ENCODE measurements around the gene STRN3.
"Not testable (repeated sequence)": the region's sequence is repeated elsewhere in the genome, so short reads cannot be mapped to it uniquely, and the experiment has no call there.

The STRN3 gene

DNA sequence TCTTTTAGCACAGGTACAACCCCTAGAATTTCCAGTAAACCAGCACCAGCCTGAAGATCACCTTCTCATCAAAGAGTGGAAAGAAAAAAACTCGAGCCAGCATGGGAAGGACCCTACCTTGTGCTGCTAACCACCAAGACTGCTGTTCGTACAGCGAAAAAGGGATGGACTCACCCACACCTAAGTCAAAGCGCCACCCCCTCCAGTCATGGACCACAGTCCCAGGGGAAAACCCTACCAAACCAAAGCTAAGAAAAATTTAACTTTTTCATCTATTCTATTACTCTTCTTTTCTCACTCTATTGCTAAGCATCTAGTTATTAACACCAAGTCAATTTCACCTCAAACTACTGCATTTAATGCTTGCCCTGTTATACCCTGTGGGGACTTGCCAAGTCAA is 56.4 kb downstream of the STRN3 start:
- not testable (repeated sequence) for DNase-seq (ENCODE audit: low read depth)

DNA sequence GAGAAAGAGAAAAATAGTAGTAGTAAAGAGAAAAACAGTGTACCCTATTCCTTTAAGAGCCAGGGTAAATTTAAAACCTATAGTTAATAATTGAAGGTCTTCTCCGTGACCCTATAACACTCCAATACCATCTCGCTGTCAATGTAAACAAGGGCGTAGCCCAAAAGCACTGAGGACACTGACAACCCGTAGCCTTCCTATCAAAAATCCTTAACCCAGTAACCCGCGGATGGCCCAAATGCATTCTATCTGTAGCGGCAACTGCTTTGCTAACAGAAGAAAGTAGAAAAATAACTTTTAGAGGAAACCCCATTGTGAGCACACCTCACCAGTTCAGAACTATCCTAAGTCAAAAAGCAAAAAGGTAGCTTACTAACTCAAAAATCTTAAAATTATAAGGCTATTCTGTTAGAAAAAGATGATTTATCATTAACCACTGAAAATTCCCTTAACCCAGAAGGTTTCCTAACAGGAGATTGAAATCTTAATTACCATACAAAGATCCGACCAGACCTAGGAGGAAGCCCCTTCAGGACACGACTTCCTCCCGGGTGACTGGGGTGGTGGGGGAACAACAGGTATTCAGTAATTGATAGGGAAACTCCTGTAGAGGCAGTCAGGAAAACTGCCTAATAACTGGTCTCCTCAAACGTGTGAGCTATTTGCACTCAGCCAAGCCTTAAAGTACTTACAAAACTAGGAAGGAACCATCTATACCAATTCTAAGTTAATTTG is 58.6 kb downstream of the STRN3 start:
- DNase-seq (ENCODE audit: low read depth), result not testable (repeated sequence)

DNA sequence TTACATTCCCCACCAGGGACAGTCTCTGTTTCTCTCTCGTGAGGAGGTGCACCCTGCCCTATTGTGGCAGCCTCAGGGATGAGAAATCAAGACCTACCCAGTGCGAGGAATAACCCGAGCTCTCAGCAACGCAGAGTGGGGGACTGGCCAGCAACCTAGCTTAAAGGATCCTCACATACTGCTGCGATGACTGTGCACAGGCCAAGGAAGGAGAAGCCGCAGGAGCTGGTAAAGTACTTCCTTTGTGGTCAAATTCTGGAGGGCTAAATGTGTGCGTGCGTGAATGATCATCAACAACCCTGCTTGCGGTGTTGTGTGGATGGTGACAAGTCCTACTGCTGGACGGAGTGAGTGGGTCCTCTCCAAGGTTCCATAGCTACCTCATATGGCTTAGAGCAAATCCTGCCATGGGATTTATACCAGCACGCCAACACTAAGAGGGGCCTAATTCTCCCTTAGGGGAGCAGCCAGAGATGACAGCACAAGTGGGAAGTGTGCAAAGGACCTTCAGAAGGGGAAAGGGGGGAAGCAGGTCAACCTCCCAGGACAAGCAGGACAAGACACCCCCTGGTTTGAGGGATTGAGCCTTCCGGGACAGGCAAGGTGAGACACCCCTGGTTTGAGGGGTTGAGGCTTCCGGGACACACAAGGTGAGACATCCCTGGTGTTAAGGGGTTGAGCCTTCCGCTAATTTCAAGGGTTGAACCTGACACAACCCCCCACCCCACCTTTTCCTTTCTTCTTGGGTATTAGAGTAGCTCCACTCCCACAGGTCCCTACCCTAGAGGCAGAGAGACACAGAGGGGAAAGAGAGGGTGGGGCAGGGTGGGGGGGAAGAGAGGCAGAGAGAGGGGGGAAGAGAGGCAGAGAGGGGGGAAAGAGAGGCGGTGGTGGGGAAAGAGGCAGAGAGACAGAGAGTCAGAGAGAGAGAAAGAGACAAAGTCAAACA is 59.5 kb downstream of the STRN3 start:
- DNase-seq (ENCODE audit: low read depth), result no peak

DNA sequence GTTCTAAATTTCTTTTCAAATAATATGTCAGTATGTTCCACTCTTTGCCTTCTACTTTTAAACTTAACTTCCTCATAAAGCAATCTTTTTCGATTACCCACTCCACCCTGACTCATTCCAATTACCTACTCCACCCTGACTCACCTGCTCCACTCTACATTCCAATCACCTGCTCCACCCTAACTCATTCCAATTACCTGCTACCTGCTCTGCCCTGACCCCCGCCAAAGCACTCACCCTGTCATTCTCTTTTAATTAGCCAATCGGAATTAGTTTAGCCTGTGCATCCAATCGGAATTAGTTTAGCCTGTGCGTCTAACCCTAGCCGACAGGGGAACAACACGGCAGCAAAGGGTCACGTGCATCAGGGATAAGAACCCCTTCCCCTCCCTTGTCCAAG is 60.3 kb downstream of the STRN3 start:
- DNase-seq (ENCODE audit: low read depth), result not testable (repeated sequence)

DNA sequence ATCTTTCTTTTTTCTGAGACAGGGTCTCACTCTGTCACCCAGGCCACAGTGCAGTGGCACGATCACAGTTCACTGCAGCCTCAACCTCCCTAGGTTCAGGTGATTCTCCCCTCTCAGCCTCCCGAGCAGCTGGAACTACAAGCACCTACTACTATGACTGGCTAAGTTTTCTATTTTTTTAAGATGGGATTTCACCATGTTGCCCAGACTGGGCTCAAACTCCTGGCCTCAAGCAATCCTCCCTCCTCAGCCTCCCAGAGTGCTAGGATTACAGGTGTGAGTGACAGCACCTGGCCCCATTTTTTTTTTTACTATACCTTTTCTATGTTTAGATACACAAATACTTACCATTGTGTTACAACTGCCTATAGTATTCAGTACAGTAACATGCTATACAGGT is 63.6 kb downstream of the STRN3 start:
- DNase-seq (ENCODE audit: low read depth), result not testable (repeated sequence)

DNA sequence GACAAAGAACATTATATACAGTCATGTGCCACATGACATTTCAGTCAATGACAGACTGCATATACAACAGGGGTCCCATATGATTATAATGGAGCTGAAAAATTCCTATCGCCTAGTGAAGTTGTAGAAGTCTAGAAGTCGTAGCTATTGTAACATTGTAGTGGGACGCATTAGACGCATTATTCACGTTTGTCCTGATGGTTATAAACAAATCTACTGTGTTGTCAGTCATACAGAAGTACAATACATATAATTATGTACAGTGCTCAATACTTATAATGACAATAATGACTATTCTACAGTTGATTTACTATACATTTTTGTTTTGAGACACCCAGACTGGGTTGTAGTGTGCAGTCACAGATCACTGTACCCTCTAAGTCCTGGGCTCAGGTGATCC is 64.8 kb downstream of the STRN3 start:
- DNase-seq (ENCODE audit: low read depth), result no peak

DNA sequence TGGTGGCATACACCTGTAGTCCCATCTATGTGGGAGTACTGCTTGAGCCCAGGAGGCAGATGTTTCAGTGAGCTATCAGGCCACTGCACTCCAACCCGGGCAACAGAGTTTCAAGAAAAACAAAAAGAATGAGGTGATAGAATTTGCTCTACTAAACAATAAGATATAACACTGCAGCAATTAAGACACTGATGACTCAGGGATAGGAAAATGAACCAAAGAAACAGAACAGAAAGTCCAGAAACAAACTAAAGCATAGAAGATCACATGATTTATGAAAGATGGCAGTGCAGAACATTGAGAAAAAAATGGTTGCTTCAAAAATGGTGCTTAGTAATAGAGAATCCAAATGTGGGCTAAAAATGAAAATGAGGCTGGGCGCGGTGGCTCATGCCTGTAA is 66.0 kb downstream of the STRN3 start:
- no peak for DNase-seq (ENCODE audit: low read depth)

DNA sequence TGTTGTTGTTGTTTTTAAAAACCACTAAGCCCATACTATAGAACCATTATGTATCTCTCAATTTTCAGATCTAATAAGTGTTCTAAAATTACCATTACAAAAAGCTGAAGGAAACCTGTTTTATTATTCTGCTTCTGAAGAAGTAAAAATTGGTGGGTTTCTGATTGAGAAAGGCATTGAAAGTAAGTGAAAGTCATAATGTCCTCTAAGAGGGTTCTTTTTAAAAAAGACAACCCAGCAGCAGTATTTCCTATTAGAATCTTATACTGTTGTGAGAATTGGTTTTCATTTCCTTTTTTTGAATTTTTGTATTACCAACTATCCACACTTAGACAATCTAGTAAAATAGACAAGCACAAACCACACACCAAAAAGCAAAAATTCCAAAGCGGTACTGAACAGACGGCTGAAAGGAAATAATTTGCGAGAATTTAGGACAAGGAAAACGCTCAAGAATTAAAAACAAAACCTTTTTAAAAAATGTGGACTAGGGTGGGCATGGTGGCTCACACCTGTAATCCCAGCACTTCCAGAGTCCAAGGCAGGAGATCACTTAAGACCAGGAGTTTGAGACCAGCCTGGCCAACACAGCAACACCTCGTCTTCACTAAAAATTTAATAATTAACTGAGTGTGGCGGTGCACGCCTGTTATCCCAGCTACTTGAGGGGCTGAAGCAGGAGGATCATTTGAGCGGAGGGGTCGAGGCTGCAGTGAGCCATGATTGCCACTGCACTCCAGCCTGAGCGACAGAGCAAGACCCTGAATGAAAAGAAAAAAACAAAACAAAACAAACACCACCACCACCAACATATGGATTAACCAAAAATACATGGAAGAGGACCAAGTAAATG is 67.4 kb downstream of the STRN3 start:
- DNase-seq (ENCODE audit: low read depth), result no peak

DNA sequence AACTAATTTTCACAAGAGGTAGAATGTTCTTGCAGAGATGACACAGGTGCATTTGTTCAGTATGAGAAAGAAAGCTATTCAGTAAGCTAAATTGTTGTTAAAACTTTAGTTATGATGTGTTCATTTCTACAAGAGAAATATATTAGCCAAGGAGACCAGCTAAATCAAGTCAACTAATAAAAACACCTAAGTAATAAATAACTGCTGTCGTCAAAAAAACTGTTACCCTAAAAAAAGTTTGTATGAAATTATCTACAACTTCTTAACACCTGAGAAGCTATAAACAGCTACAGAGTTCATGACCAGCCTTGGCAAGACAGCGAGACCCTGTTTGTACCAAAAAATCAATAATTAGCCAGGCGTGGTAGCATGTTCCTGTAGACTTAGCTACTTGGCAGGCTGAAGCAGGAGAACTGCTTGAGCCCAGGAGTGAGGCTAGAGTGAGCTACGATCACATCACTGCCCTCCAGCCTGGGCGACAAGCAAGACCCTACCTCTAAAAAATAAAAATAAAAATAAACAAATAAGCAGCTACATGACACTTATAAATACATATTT is 68.3 kb downstream of the STRN3 start:
- no peak for DNase-seq (ENCODE audit: low read depth)

DNA sequence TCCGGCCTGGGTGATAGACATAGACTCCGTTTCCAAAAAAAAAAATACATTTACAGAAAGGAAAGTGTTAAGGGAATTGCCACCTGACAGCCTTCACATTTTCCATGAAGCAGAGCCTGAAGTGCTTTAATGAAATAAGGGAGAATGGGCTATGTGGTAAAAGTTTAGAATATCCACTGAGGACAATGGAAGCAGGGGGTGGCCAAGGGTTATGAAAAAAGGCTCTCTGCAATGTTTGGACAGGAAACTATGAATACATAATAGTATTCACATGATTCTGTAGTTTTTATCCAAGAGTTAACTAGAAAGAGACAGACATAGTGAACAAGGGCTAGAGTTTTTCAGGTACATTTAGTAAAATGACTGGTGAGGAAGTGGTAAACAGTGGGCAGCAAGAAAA is 76.5 kb downstream of the STRN3 start:
- DNase-seq (ENCODE audit: low read depth), result no peak

DNA sequence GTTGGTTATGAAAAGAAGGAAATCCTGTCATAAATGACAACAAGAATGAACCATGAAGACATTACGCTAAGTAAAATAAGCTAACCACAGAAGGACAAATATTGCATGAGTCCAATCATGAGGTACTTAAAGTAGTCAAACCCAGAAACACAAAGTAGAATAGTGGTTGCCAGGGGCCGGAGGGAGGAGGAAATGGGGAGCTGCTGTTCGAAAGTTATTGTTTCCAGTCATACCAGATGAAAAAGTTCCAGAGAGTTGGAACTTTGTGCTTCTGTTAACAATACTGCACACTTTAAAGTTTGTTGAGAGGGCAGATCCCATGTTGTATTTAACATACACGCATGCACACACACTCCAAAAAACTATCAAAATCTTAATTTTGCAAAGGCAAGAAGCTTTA is 82.5 kb downstream of the STRN3 start:
- DNase-seq (ENCODE audit: low read depth), result no peak

DNA sequence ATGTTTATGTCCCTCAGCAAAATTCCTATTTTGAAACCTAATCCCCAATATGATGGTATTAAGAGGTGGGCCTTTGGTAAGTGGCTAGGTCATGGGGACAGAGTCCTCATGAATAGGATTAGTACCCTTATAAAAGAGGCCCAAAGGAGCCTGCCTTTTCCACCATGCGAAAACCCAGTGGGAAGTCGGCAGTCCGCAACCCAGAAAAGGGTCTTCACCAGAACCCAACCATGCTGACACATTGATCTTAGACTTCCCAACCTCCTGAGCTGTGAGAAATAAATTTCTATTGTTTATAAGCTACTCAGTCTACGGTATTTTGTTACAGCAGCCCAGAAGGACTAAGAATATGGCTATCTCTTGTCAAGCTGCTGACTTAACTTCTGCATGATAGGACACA is 85.3 kb downstream of the STRN3 start:
- no peak for DNase-seq (ENCODE audit: low read depth)

DNA sequence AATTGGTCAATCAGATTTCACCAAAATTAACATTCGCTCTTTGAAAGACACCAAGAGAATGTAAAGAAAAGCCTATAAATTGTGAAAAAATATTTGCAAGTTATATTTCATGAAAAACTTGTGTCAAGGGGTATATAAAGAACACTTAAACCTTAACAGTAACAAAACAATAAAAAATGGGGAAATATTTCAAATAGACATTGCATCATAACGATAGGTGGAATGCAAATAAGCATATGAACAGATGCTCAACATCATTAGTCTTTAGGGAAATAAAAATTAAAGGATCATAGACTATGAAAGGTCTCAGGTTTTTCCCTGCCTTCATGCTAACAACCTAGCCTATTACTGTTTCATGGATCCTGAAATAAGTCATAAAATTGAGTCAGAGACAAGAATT is 87.6 kb downstream of the STRN3 start:
- DNase-seq (ENCODE audit: low read depth), result no peak

DNA sequence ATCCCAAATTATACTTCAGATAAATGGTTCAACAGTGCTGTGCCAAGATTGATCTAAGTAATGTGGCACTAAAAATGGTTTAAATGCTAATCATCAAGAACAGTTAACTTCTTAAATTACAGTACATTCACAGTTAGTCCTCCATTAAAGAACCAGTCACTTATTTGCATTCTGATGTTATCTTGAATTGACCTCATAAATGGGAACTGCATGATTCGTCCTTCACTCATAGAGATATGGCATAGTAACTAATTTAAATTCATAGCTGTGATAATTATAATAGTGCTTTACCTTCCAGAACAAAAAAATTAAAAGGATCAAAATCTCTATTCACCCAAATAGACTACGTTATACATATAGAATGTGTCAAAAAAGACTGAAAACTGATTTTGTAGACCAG is 90.7 kb downstream of the STRN3 start:
- no peak for DNase-seq (ENCODE audit: low read depth)

DNA sequence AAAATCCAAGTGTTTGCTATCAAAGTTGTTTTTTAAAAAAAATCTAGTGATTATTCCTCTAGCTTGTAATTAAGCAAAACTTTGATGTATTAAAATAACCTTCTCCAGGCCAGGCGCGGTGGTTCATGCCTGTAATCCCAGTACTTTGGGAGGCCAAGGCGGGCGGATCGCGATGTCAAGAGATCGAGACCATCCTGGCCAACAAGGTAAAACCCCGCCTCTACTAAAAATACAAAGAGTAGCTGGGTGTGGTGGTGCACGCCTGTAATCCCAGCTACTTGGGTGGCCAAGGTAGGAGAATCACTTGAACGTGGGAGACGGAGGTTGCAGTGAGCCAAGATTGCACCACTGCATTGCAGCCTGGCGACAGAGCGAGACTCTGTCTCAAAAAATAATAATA is 92.2 kb downstream of the STRN3 start:
- not testable (repeated sequence) for DNase-seq (ENCODE audit: low read depth)

DNA sequence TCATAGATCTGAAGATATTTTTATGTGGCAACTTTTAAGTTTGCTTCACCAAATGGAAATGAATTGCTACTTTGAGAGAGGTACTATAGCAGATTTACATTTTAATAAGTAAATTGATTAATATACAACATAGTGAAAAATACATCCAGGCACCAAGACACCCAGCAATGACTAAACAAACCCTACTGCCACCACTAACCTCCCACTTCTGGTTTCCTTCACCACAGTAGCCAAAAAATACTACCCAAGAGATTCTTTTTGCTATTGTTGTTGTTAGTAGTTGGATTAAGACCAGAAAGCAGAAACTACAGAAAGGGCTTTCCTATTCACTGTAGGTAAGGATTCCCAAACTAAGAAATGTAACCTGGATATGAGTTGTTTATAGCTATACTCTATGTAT is 97.7 kb downstream of the STRN3 start:
- DNase-seq (ENCODE audit: low read depth), result no peak

DNA sequence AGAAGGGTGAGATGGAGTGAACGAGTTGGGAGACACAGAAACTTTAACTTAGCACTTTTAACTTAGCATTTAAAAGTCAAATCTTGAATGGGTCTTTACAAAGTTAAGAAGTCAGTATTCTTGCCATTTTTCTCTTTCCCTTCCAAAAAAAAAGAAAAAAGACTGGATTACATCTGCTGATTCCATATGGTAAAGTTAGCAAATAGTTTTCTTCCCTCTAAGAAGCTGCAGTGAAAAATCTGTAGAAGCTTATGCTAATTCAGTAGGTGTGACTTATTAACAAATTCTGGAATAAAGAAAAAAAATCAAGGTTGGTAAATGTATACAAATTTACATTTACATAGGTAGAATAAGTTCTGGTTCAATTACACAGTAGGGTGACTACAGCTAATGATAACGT is 100.9 kb downstream of the STRN3 start:
- no peak for DNase-seq (ENCODE audit: low read depth)

DNA sequence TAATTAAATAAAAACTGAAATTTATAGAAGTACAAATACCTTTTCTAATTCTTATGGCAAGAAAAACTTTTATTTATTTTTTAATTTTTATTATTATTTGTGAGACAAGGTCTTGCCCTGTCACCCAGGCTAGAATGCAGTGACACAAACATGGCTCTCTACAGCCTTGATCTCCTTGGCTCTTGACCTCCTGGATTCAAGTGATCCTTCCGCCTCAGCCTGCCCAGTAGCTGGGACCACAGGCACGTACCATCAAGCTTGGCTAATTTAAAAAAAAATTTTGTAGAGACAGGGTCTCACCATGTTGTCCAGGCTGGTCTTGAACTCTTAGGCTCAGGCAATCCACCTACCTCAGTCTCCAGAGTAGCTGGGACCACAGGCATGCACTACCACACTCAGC is 104.4 kb downstream of the STRN3 start:
- no peak for DNase-seq (ENCODE audit: low read depth)

DNA sequence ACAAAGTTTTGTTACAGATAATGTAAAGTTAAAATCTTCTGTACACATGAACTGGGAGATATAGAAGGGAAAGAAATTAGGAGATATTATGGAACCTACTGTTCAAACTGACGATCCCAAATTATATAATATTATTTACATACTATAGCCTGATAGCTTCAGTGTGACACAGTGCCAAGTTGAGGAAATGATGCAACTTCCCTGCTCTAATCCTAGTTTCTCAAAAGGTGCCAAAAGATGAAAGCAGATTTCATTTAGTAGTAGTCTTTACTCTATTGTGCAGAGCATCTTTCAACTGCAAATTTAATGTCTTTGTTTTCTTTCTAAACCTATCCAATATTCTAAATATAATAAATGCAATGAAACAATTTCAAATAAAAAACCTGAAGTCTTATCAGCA is 104.9 kb downstream of the STRN3 start:
- no peak for DNase-seq (ENCODE audit: low read depth)

DNA sequence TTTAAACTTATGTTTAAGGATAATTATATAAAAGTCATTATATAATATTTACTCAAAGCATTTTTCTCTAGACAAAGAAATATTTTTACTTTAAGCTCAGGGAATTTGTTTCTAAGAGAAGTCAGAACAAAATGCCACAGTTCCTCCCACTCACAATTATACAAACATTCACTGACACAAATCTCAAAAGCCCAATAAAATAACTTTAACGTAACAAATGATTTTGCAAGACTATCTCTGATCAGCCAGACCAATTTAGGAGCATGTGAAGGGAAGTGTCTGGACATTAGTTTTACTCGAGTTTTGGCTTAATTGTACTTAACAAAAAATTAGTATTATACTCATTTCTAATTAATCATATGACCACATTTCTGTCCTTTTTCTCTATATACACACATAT is 110.6 kb downstream of the STRN3 start:
- no peak for DNase-seq (ENCODE audit: low read depth)

DNA sequence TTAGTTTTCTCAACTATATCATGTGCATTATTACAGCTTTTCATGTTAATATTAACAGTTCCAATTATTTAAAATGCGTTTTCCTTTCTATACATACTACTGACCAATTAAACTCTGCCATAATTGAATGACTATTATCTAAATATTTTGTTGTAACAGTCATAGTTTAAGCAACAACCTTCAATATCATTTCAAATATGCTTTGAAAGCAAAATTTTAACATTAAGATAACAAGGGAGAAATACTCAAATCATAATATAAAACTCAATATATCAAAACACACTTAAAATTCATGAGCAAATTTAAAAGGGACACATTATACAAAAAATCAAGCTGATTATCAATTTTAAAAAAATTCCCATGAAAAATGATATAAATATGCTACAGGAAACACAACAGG is 111.4 kb downstream of the STRN3 start:
- DNase-seq (ENCODE audit: low read depth), result no peak

DNA sequence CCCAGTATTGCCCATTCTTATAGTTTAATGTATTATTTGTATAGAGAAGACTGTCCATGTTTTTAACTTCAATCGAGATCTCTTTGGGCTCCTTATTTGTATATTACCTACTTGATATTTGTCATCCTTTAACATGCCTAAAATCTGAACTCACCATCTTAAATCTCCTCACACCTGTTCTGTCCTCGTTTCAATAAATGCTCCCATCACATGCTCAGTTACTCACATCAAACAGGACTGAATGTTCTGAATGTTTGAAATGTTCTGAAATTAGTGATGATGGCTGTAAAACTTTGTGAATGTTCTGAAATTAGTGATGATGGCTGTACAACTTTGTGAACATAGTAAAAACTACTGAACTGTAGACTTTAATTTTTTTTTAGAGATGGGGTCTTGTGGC is 117.4 kb downstream of the STRN3 start:
- DNase-seq (ENCODE audit: low read depth), result no peak
